ENCODE measurements around the gene DPP8. TPM values are rescaled to one million over a fixed set of nuclear protein-coding genes. Genes with fewer than 3 reads are reported as not detected.

DPP8 gene
- polyA plus RNA-seq, 1 donor from 2014 or later, result 18.6 TPM

GRCh38 chr15:65395567-65396202, 121.8 kb downstream of the DPP8 start:
- H3K27me3 ChIP-seq (ENCODE audit: insufficient read depth, low read depth, low read length), result no peaks in the 10 kb centered on the region
- H3F3A ChIP-seq (ENCODE audit: insufficient read depth, low read length, poor library complexity, severe bottlenecking), result no peaks in the 10 kb centered on the region
- H3K27ac ChIP-seq (ENCODE audit: low read length), result no peak overlapping the region
- H4K20me1 ChIP-seq (ENCODE audit: insufficient read depth), result no peaks in the 10 kb centered on the region
- no peaks in the 10 kb centered on the region for H3K9me2 ChIP-seq (ENCODE audit: insufficient read depth, low read length)
- H3K9ac ChIP-seq (ENCODE audit: low read length), result no peak overlapping the region
- no peaks in the 10 kb centered on the region for H3K79me2 ChIP-seq (replicated peaks; ENCODE audit: insufficient read depth, low read length)
- H2AFZ ChIP-seq (ENCODE audit: low read depth, low read length), result no peak overlapping the region
- no peaks in the 10 kb centered on the region for H3K36me3 ChIP-seq (ENCODE audit: insufficient read depth, low read length)
- no peak overlapping the region for H3K4me3 ChIP-seq (ENCODE audit: low read length)
- TF ChIP-seq POLR2AphosphoS5 (IDR thresholded peaks at IDR 0.05), result no peak
- no peak for TF ChIP-seq MXI1 (conservative IDR thresholded peaks at IDR 0.05; ENCODE audit: poor library complexity, severe bottlenecking)
- no peak for TF ChIP-seq EZH2 (IDR thresholded peaks at IDR 0.05; ENCODE audit: borderline replicate concordance, insufficient read depth, low read length, poor library complexity, severe bottlenecking)
- no peak for TF ChIP-seq EP300 (conservative IDR thresholded peaks at IDR 0.05; ENCODE audit: poor library complexity, severe bottlenecking)
- no peak for TF ChIP-seq TAF1 (IDR thresholded peaks at IDR 0.05; ENCODE audit: low read depth)
- no peak for TF ChIP-seq RAD21 (conservative IDR thresholded peaks at IDR 0.05)
- no peak for TF ChIP-seq CTCF (IDR thresholded peaks at IDR 0.05; ENCODE audit: poor library complexity, severe bottlenecking)
- no peak for TF ChIP-seq REST (IDR thresholded peaks at IDR 0.05; ENCODE audit: borderline replicate concordance)
- TF ChIP-seq SMC3 (conservative IDR thresholded peaks at IDR 0.05; ENCODE audit: poor library complexity), result no peak
- no peaks in the 10 kb centered on the region for H3K9me3 ChIP-seq (ENCODE audit: low read length)
- no peak overlapping the region for H3K4me2 ChIP-seq (ENCODE audit: low read length)

GRCh38 chr15:65394936-65395335, 122.6 kb downstream of the DPP8 start:
- Histone ChIP-seq H3K36me3 (ENCODE audit: insufficient read depth, low read length) (no peaks in the 10 kb centered on the region), H4K20me1 (ENCODE audit: insufficient read depth) (no peaks in the 10 kb centered on the region), H3K9me3 (ENCODE audit: low read length) (no peaks in the 10 kb centered on the region), H3K27ac (ENCODE audit: low read length) (no peak overlapping the region), H3K9ac (ENCODE audit: low read length) (no peak overlapping the region), H3K9me2 (ENCODE audit: insufficient read depth, low read length) (no peaks in the 10 kb centered on the region), H2AFZ (ENCODE audit: low read depth, low read length) (no peak overlapping the region), H3K4me2 (ENCODE audit: low read length) (no peak overlapping the region), H3F3A (ENCODE audit: insufficient read depth, low read length, poor library complexity, severe bottlenecking) (no peaks in the 10 kb centered on the region), H3K79me2 (replicated peaks; ENCODE audit: insufficient read depth, low read length) (no peaks in the 10 kb centered on the region), H3K4me3 (ENCODE audit: low read length) (no peak overlapping the region), H3K27me3 (ENCODE audit: insufficient read depth, low read depth, low read length) (no peaks in the 10 kb centered on the region)
- TF ChIP-seq TAF1 (IDR thresholded peaks at IDR 0.05; ENCODE audit: low read depth) (no peak), MXI1 (conservative IDR thresholded peaks at IDR 0.05; ENCODE audit: poor library complexity, severe bottlenecking) (no peak), REST (IDR thresholded peaks at IDR 0.05; ENCODE audit: borderline replicate concordance) (no peak)
